Brain microvascular endothelial cell (primary cell): Measurements from ENCODE around the gene FER1L5.
"Not testable (repeated sequence)": the region's sequence is repeated elsewhere in the genome, so short reads cannot be mapped to it uniquely, and the experiment has no call there.

Source experiments
- DNase-seq: peaks from one replicate; pipeline ENCODE4 v3.0.0-alpha.2; 2020
- H3K27ac ChIP-seq: fragments of 250-450 bp; sonication (Bioruptor Pico); 2 replicates; pipeline ENCODE4 v1.5.1; 2020; ENCODE audit warnings: mild to moderate bottlenecking, moderate library complexity
- H3K27me3 ChIP-seq: fragments of 250-450 bp; sonication (Bioruptor Pico); replicated peaks from 2 replicates; pipeline ENCODE4 v1.5.1; 2020; ENCODE audit warnings: mild to moderate bottlenecking
- H3K36me3 ChIP-seq: fragments of 250-450 bp; sonication (Bioruptor Pico); replicated peaks from 2 replicates; pipeline ENCODE4 v1.5.1; 2020; ENCODE audit warnings: mild to moderate bottlenecking
- H3K4me3 ChIP-seq: 2 replicates; pipeline ENCODE4 v1.5.1; 2011; ENCODE audit warnings: low read depth, mild to moderate bottlenecking, control low read depth, low read length, moderate library complexity
- in situ Hi-C: cut with HindIII; loops from 2 replicates; pipeline ENCODE4 v1.10.0; 2017; ENCODE audit warnings: low sequenced_read_pairs, low pct_ligation_motif_present
- TF ChIP-seq, protein P1 (sequence below): IDR thresholded peaks from 2 replicates; pipeline ENCODE4 v1.5.1; 2011; ENCODE audit warnings: low read depth, mild to moderate bottlenecking, moderate library complexity, low read length, control low read depth, inconsistent platforms; ENCODE audit errors: missing control alignments

Gene FER1L5

DNA sequence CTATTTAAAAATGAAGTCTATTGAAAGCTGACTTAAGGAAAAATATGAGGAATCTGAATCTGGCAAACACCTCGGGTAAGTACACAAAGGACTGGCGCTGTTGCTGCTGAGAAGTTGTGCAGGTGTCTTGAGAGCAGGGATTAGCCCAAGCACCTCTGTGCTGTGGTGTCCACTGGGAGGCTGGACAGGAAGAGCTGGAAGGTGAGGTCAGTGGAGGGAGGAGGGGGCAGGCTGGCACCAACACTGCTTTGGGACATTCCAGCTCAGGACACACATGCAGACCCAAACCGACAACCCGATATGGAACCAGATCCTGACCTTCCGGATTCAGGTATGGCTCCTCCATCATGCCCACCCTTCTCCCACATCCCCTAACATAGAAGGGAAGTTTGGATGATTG, 20.6 kb downstream of the FER1L5 start:
- DNase-seq: no peak
- Histone ChIP-seq H3K4me3 (no peak overlapping the region), H3K27ac (no peak overlapping the region), H3K27me3 (no peaks in the 10 kb centered on the region), H3K36me3 (no peaks in the 10 kb centered on the region)
- in situ Hi-C loops: no loop called here
- TF ChIP-seq, protein P1, sequence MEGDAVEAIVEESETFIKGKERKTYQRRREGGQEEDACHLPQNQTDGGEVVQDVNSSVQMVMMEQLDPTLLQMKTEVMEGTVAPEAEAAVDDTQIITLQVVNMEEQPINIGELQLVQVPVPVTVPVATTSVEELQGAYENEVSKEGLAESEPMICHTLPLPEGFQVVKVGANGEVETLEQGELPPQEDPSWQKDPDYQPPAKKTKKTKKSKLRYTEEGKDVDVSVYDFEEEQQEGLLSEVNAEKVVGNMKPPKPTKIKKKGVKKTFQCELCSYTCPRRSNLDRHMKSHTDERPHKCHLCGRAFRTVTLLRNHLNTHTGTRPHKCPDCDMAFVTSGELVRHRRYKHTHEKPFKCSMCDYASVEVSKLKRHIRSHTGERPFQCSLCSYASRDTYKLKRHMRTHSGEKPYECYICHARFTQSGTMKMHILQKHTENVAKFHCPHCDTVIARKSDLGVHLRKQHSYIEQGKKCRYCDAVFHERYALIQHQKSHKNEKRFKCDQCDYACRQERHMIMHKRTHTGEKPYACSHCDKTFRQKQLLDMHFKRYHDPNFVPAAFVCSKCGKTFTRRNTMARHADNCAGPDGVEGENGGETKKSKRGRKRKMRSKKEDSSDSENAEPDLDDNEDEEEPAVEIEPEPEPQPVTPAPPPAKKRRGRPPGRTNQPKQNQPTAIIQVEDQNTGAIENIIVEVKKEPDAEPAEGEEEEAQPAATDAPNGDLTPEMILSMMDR: no peak

DNA sequence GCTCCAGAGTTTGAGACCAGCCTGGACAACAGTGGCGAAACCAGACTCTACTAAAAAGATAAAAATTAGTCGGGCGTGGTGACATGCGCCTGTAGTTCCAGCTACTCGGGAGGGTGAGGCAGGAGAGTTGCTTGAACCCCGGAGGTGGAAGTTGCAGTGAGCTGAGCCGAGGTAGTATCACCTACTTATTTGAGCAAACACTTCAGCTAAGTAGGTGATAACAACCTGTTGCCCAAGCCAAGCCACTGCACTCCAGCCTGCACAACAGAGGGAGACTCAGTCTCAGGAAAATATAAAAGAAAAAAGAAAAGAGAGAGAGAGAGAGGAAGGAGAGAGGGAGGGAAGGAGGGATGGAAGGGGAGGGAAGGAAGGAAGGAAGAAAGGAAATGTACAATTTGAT, 21.3 kb downstream of the FER1L5 start:
- no peak overlapping the region for H3K4me3 ChIP-seq
- H3K27me3 ChIP-seq: no peaks in the 10 kb centered on the region
- no peak for DNase-seq
- H3K27ac ChIP-seq: no peak overlapping the region
- TF ChIP-seq, protein P1: no peak
- in situ Hi-C loops: no loop called here
- H3K36me3 ChIP-seq: no peaks in the 10 kb centered on the region

DNA sequence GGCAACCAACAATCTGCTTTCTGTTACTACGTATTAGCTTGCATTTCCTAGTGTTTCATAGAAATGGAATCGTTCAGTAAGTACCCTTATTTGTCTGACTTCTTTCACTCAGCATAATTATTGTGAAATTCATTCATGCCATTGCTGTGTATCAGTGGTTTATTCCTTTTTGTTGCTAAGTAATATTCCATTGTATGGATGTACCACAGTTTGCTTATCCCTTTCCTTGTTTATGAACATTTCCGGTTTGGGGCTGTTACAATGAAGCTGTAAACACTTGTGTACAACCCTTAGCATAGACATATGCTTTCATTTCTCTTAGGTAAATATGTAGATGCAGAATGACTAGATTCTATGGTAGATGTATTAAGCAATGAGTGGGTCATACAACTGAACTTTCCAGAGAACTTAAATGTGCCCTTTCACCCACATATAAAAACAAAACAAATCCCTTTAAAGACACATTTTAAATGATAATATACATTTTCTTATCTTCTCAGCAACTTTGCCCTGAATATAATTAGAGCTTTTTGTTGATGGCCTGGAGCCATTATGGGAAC, 21.9 kb downstream of the FER1L5 start:
- Histone ChIP-seq H3K36me3 (no peaks in the 10 kb centered on the region), H3K4me3 (no peak overlapping the region), H3K27ac (peak overlapping the region; percentile 93), H3K27me3 (no peaks in the 10 kb centered on the region)
- no peak for DNase-seq
- TF ChIP-seq, protein P1: no peak
- in situ Hi-C loops: no loop called here

DNA sequence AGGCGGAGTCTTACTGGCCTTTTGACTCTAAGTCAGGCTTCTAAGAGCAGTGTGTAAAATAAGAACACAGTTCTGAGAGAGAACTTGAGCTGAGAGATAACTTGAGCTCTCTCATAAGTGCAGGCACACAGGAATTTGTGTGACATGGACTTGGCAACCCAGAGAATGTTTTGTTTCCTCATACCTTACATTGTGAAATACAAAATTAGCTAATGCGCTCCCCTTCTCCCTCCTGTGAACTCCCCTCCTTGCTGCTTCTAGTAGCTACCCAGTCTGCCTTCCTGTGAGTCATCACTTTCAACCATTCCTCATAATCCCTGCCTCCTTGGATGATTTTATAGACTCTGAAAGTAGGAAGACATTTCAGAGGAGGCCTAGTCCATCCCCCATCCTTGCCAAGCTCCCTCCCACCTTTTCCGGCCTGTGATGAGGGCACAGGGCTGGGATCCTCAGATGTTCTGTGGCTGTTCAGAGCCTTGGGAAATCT, 22.6 kb downstream of the FER1L5 start:
- Histone ChIP-seq H3K27me3 (no peaks in the 10 kb centered on the region), H3K27ac (peak overlapping the region; percentile 93), H3K36me3 (no peaks in the 10 kb centered on the region), H3K4me3 (no peak overlapping the region)
- in situ Hi-C loops: no loop called here
- TF ChIP-seq, protein P1: no peak
- peak; percentile 99 for DNase-seq

DNA sequence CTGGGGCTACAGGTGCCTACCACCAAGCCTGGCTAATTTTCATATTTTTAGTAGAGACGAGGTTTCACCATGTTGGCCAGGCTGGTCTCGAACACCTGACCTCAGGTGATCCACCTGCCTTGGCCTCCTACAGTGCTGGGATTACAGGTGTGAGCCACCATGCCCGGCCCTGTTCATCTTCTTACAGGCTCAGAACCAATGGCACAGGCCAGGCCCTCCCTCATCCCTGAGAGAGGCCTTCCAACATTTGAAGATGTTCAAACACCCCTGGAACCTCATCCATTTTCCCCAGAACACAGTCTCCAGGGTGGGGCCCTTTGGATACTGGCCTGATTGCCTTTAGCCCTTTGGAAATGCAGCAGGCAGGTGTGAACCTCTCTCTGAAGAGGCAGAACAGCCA, 23.2 kb downstream of the FER1L5 start:
- H3K27ac ChIP-seq: peak overlapping the region; percentile 93
- DNase-seq, in situ Hi-C loops, H3K27me3 ChIP-seq, H3K36me3 ChIP-seq, H3K4me3 ChIP-seq: not testable (repeated sequence)

DNA sequence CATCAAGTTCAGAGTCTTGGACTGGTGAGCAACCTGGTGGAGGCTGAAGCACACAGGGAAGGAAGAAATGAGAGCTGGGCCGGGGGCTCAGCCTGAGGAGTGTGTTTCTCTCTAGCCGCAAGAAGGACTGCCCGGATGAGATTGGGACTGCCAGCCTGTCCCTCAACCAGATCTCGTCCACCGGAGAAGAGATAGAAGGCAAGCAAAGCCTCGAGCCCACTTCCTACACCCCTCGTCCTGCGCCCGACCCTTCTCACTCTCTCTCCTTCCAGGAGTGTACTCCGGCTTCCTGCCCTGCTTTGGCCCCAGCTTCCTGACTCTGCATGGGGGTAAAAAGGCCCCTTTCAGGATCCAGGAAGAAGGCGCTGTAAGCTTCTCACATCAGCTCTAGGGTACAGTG, 26.2 kb downstream of the FER1L5 start:
- TF ChIP-seq, protein P1: no peak
- Histone ChIP-seq H3K27ac (no peak overlapping the region), H3K36me3 (no peaks in the 10 kb centered on the region), H3K4me3 (no peak overlapping the region), H3K27me3 (no peaks in the 10 kb centered on the region)
- no peak for DNase-seq
- in situ Hi-C loops: no loop called here
